ENCODE results near the gene FKRP. TPM values are rescaled to one million over a fixed set of nuclear protein-coding genes. Genes with fewer than 3 reads are reported as not detected.

Gene FKRP
- total RNA-seq, 1 donor from 2014 or later = 25.2 TPM

- TF ChIP-seq, protein P1, sequence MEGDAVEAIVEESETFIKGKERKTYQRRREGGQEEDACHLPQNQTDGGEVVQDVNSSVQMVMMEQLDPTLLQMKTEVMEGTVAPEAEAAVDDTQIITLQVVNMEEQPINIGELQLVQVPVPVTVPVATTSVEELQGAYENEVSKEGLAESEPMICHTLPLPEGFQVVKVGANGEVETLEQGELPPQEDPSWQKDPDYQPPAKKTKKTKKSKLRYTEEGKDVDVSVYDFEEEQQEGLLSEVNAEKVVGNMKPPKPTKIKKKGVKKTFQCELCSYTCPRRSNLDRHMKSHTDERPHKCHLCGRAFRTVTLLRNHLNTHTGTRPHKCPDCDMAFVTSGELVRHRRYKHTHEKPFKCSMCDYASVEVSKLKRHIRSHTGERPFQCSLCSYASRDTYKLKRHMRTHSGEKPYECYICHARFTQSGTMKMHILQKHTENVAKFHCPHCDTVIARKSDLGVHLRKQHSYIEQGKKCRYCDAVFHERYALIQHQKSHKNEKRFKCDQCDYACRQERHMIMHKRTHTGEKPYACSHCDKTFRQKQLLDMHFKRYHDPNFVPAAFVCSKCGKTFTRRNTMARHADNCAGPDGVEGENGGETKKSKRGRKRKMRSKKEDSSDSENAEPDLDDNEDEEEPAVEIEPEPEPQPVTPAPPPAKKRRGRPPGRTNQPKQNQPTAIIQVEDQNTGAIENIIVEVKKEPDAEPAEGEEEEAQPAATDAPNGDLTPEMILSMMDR (IDR thresholded peaks at IDR 0.05) = no peak
- DNase-seq (ENCODE audit: low spot score) = no peak
- Mint-ChIP-seq H3K27ac (ENCODE audit: unreplicated experiment) (peak overlapping the region; percentile 100), H3K36me3 (ENCODE audit: low read depth) (peaks cover 30% of the 10 kb centered on the region), H3K27me3 (ENCODE audit: low read depth) (no peaks in the 10 kb centered on the region), H3K4me3 (ENCODE audit: unreplicated experiment) (peak overlapping the region; percentile 99), H3K4me1 (ENCODE audit: low read depth) (peaks cover 37% of the 10 kb centered on the region), H3K9me3 (ENCODE audit: low read depth) (no peaks in the 10 kb centered on the region)
These were observed 40.6 kb downstream of the FKRP start for GRCh38 chr19:46786236-46787039.

- peaks cover 35% of the 10 kb centered on the region for H3K4me1 Mint-ChIP-seq (ENCODE audit: low read depth)
- H3K27me3 Mint-ChIP-seq (ENCODE audit: low read depth) = no peaks in the 10 kb centered on the region
- peak overlapping the region; percentile 100 for H3K27ac Mint-ChIP-seq (ENCODE audit: unreplicated experiment)
- no peak for DNase-seq (ENCODE audit: low spot score)
- TF ChIP-seq, protein P1 (IDR thresholded peaks at IDR 0.05) = no peak
- H3K36me3 Mint-ChIP-seq (ENCODE audit: low read depth) = peaks cover 26% of the 10 kb centered on the region
- H3K4me3 Mint-ChIP-seq (ENCODE audit: unreplicated experiment) = peak overlapping the region; percentile 99
- H3K9me3 Mint-ChIP-seq (ENCODE audit: low read depth) = no peaks in the 10 kb centered on the region
These were observed 41.1 kb downstream of the FKRP start for GRCh38 chr19:46787040-46787330.

DNA sequence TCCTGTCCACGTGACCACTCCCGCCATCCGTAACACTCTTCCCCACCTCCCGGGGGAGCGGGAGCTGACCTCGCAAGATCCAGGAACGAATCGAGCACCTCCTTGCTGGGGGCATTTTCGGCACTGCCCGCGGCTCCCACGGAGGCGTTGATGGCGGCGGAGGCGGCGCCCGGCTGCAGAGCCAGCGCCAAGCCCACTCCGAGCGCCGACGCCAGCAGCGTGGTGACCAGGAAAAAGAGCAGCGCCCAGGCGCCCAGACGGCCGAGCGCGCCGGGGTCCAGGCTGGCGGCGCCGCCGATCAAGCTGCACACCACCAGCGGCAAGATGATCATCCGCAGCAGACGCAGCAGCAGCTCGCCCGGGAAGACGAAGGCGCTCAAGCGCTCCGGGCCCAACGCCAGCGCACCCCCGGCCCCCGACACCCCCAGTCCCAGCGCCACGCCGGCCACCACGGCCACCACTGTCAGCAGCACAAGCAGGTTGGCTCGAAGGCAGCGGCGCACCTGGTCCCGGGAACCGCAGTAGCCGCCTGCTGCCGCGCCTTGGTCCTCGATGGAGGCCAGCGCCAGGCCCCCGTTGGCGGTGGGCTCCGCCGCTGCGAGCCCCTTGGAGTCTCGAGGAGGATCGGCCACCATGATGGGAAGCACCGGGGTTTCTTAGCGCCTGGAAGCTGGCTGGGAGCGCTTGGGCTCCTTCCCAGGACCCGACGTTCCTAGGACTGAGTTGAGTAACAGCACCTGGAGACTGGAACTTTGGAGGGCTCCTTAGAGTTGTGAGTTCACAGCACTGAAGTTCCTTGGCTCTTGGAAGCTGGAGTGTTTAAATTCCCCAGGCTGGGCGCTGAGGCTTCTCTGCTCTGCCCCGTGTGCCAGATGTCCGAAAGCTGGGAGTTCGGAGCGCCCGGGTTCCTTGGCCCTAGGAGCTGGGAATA lies 41.7 kb downstream of the FKRP start:
- H3K9me3 Mint-ChIP-seq (ENCODE audit: low read depth) = no peaks in the 10 kb centered on the region
- H3K36me3 Mint-ChIP-seq (ENCODE audit: low read depth) = peaks cover 20% of the 10 kb centered on the region
- TF ChIP-seq, protein P1 (IDR thresholded peaks at IDR 0.05) = no peak
- peaks cover 36% of the 10 kb centered on the region for H3K4me1 Mint-ChIP-seq (ENCODE audit: low read depth)
- H3K27ac Mint-ChIP-seq (ENCODE audit: unreplicated experiment) = peak overlapping the region; percentile 100
- DNase-seq (ENCODE audit: low spot score) = no peak
- peak overlapping the region; percentile 99 for H3K4me3 Mint-ChIP-seq (ENCODE audit: unreplicated experiment)
- H3K27me3 Mint-ChIP-seq (ENCODE audit: low read depth) = no peaks in the 10 kb centered on the region

GRCh38 chr19:46788262-46788967 lies 42.6 kb downstream of the FKRP start, which contains the start of gene SLC1A5:
TSS of gene SLC1A5 (minus strand) at chr19:46788594. CDS start at chr19:46787965, 629 bp downstream.
- TF ChIP-seq, protein P1 (IDR thresholded peaks at IDR 0.05) = peak; percentile 30
- Mint-ChIP-seq H3K27ac (ENCODE audit: unreplicated experiment) (peak within 1 kb of the TSS; percentile 100), H3K9me3 (ENCODE audit: low read depth) (no peaks in the 10 kb centered on the region), H3K36me3 (ENCODE audit: low read depth) (peaks cover 14% of the 10 kb centered on the region), H3K4me1 (ENCODE audit: low read depth) (peaks cover 34% of the 10 kb centered on the region), H3K27me3 (ENCODE audit: low read depth) (no peaks in the 10 kb centered on the region), H3K4me3 (ENCODE audit: unreplicated experiment) (peak within 1 kb of the TSS; percentile 99)
- DNase-seq (ENCODE audit: low spot score) = peak; percentile 98

GRCh38 chr19:46788968-46789338 lies 43.1 kb downstream of the FKRP start:
- no peak for DNase-seq (ENCODE audit: low spot score)
- no peak overlapping the region for H3K27ac Mint-ChIP-seq (ENCODE audit: unreplicated experiment)
- H3K27me3 Mint-ChIP-seq (ENCODE audit: low read depth) = no peaks in the 10 kb centered on the region
- no peaks in the 10 kb centered on the region for H3K9me3 Mint-ChIP-seq (ENCODE audit: low read depth)
- TF ChIP-seq, protein P1 (IDR thresholded peaks at IDR 0.05) = no peak
- H3K4me3 Mint-ChIP-seq (ENCODE audit: unreplicated experiment) = no peak overlapping the region
- peaks cover 29% of the 10 kb centered on the region for H3K4me1 Mint-ChIP-seq (ENCODE audit: low read depth)
- peaks cover 8% of the 10 kb centered on the region for H3K36me3 Mint-ChIP-seq (ENCODE audit: low read depth)

Data from chondrocyte (in vitro differentiated cells).